GM12875 (cell line): ENCODE data around the gene COL23A1.

Source experiments
- H3K4me3 ChIP-seq: one replicate; pipeline ENCODE4 v1.5.1; 2011; ENCODE audit warnings: low read depth, low read length, control low read depth
- CTCF ChIP-seq: IDR thresholded peaks from 2 replicates; pipeline ENCODE4 v1.5.1; 2011; ENCODE audit warnings: low read depth, mild to moderate bottlenecking, control low read depth, inconsistent platforms, low read length, moderate library complexity, borderline replicate concordance; ENCODE audit not compliant: insufficient read depth

The COL23A1 gene

GRCh38 chr5:178192244-178192643 lies 397.9 kb downstream of the COL23A1 start:
- no peak for TF ChIP-seq CTCF

GRCh38 chr5:178191661-178192060 lies 398.5 kb downstream of the COL23A1 start:
- H3K4me3 ChIP-seq = no peak overlapping the region
- TF ChIP-seq CTCF = no peak

More at GRCh38 chr5:178192244-178192643, 397.9 kb downstream of the COL23A1 start:
- H3K4me3 ChIP-seq = no peak overlapping the region

GRCh38 chr5:178189433-178189832 lies 400.8 kb downstream of the COL23A1 start:
- no peak for TF ChIP-seq CTCF
- H3K4me3 ChIP-seq = no peak overlapping the region
